NB4 (cell line): ENCODE results near the gene PHF2.

Experiments used
- TF ChIP-seq, protein P1 (sequence below): IDR thresholded peaks from one replicate; pipeline ENCODE4 v1.5.1; 2012; ENCODE audit warnings: low read depth, low read length
- TF ChIP-seq, protein P2 (sequence below): IDR thresholded peaks from 2 replicates; pipeline ENCODE4 v1.6.1; 2011; ENCODE audit warnings: low read depth, low read length

DNA sequence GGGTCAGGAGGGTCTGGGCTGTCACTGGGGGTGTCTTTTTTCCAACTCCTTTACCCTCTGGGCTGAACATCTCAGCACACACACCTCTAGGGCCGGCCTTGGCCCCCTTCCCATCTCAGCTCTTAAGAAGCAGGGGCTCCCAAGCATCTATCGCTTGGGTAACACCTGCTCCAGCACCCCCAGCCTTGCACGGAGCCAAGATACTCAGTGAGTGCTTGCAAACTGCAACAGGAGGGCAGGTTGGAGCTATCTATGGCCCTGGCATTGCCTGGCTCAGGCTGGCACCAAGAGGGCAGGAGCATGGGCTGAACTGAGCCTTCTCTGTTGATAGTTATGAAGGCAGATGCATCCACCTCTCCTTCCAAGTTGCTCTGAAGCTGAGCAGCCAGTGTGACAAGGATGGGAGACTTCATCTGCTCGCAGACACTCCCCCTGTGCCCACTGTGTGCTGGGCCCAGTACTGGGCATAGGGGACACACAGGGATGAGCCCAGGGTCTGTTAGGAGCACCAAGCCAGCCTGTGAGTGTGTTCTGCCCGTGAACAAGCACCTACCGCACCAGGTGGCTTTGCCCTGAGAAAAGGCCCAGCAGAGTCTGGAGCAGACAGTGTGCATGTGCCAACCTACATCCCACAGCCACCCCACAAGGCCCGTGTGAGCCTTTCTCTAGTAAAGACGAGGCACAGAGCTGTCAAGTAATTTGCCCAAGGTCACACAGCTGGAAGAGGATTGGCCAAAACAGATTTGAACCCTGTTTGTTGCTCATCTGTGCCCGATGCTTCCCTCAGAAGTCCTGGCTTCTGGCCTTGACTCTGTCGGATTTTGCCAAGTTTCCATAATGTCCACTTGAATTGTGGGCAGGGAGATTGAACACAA is 58.2 kb downstream of the PHF2 start:
- TF ChIP-seq, protein P1, sequence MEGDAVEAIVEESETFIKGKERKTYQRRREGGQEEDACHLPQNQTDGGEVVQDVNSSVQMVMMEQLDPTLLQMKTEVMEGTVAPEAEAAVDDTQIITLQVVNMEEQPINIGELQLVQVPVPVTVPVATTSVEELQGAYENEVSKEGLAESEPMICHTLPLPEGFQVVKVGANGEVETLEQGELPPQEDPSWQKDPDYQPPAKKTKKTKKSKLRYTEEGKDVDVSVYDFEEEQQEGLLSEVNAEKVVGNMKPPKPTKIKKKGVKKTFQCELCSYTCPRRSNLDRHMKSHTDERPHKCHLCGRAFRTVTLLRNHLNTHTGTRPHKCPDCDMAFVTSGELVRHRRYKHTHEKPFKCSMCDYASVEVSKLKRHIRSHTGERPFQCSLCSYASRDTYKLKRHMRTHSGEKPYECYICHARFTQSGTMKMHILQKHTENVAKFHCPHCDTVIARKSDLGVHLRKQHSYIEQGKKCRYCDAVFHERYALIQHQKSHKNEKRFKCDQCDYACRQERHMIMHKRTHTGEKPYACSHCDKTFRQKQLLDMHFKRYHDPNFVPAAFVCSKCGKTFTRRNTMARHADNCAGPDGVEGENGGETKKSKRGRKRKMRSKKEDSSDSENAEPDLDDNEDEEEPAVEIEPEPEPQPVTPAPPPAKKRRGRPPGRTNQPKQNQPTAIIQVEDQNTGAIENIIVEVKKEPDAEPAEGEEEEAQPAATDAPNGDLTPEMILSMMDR = no peak
- TF ChIP-seq, protein P2, sequence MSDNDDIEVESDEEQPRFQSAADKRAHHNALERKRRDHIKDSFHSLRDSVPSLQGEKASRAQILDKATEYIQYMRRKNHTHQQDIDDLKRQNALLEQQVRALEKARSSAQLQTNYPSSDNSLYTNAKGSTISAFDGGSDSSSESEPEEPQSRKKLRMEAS = no peak
